ENCODE results near the gene CERS6. TPM values are rescaled to one million over a fixed set of nuclear protein-coding genes. Genes with fewer than 3 reads are reported as not detected.
A peak's percentile ranks its signal among the peaks of the same experiment; 100 is the strongest.

The CERS6 gene
- total RNA-seq, 1 donor from 2014 or later: 21.8 TPM

- intact Hi-C loops (cut with DNase I): no loop called here
- Histone ChIP-seq H3K36me3 (no peaks in the 10 kb centered on the region), H3K4me3 (no peak overlapping the region), H3K27me3 (ENCODE audit: low read depth) (no peaks in the 10 kb centered on the region), H3K4me1 (peaks cover 12% of the 10 kb centered on the region), H3K9me3 (no peaks in the 10 kb centered on the region), H3K27ac (no peak overlapping the region)
- ATAC-seq (no peak), DNase-seq (no peak)
- TF ChIP-seq CTCF (IDR thresholded peaks at IDR 0.05): no peak
Observed at GRCh38 chr2:168639018-168639417, 182.9 kb downstream of the CERS6 start.

GRCh38 chr2:168639441-168639898 is 183.4 kb downstream of the CERS6 start:
- Histone ChIP-seq H3K9me3 (no peaks in the 10 kb centered on the region), H3K4me1 (peaks cover 10% of the 10 kb centered on the region), H3K36me3 (no peaks in the 10 kb centered on the region), H3K27me3 (ENCODE audit: low read depth) (no peaks in the 10 kb centered on the region), H3K4me3 (no peak overlapping the region), H3K27ac (no peak overlapping the region)
- TF ChIP-seq CTCF (IDR thresholded peaks at IDR 0.05): no peak
- intact Hi-C loops (cut with DNase I): no loop called here
- ATAC-seq: peak; percentile 61 to 82
- no peak for DNase-seq

GRCh38 chr2:168640039-168640438 is 184.0 kb downstream of the CERS6 start:
- H3K36me3 ChIP-seq: no peaks in the 10 kb centered on the region
- H3K4me1 ChIP-seq: peaks cover 10% of the 10 kb centered on the region
- DNase-seq (no peak), ATAC-seq (no peak)
- intact Hi-C loops (cut with DNase I): no loop called here
- H3K9me3 ChIP-seq: no peaks in the 10 kb centered on the region
- no peaks in the 10 kb centered on the region for H3K27me3 ChIP-seq (ENCODE audit: low read depth)
- H3K27ac ChIP-seq: no peak overlapping the region
- H3K4me3 ChIP-seq: no peak overlapping the region
- no peak for TF ChIP-seq CTCF (IDR thresholded peaks at IDR 0.05)

- Histone ChIP-seq H3K4me1 (peaks cover 10% of the 10 kb centered on the region), H3K9me3 (no peaks in the 10 kb centered on the region), H3K36me3 (no peaks in the 10 kb centered on the region), H3K4me3 (no peak overlapping the region), H3K27ac (no peak overlapping the region), H3K27me3 (ENCODE audit: low read depth) (no peaks in the 10 kb centered on the region)
- DNase-seq (no peak), ATAC-seq (no peak)
- intact Hi-C loops (cut with DNase I): no loop called here
- TF ChIP-seq CTCF (IDR thresholded peaks at IDR 0.05): no peak
Observed at GRCh38 chr2:168641636-168642035, 185.6 kb downstream of the CERS6 start.

GRCh38 chr2:168642873-168643272 is 186.8 kb downstream of the CERS6 start:
- DNase-seq: no peak
- peaks cover 10% of the 10 kb centered on the region for H3K4me1 ChIP-seq
- intact Hi-C loops (cut with DNase I): no loop called here
- no peak overlapping the region for H3K27ac ChIP-seq
- no peaks in the 10 kb centered on the region for H3K9me3 ChIP-seq
- TF ChIP-seq CTCF (IDR thresholded peaks at IDR 0.05): no peak
- no peaks in the 10 kb centered on the region for H3K36me3 ChIP-seq
- H3K4me3 ChIP-seq: no peak overlapping the region
- H3K27me3 ChIP-seq (ENCODE audit: low read depth): no peaks in the 10 kb centered on the region
- ATAC-seq: no peak

GRCh38 chr2:168643979-168644378 is 187.9 kb downstream of the CERS6 start:
- DNase-seq (no peak), ATAC-seq (no peak)
- no peak overlapping the region for H3K27ac ChIP-seq
- peaks cover 10% of the 10 kb centered on the region for H3K4me1 ChIP-seq
- no peaks in the 10 kb centered on the region for H3K9me3 ChIP-seq
- intact Hi-C loops (cut with DNase I): no loop called here
- H3K27me3 ChIP-seq (ENCODE audit: low read depth): no peaks in the 10 kb centered on the region
- H3K36me3 ChIP-seq: no peaks in the 10 kb centered on the region
- no peak overlapping the region for H3K4me3 ChIP-seq
- no peak for TF ChIP-seq CTCF (IDR thresholded peaks at IDR 0.05)
